Lung microvascular endothelial cell (primary cell): ENCODE results near the gene CCL24. TPM values are rescaled to one million over a fixed set of nuclear protein-coding genes. Genes with fewer than 3 reads are reported as not detected.
"Not testable (repeated sequence)": the region's sequence is repeated elsewhere in the genome, so short reads cannot be mapped to it uniquely, and the experiment has no call there.

Experiments
- DNase-seq, 2 donors: peaks; one replicate each; pipeline versions ENCODE4 v3.0.0 to v3.0.0-alpha.2; 2010; ENCODE audit warnings: low read depth in 2 of 2
- total RNA-seq: library from RNA; depleted of rRNA; stranded (reverse); fragments of >200 nt; gene quantifications from 2 replicates; pipeline ENCODE4 v1.2.1, GENCODE V29; 2014

The CCL24 gene
- total RNA-seq: not detected in 2 replicates

- DNase-seq: no peak
These were observed at the start of gene CCL24 for GRCh38 chr7:75813781-75814236. CCL24 (minus strand) TSS chr7:75813806; CDS start chr7:75813715, 91 bp downstream.

GRCh38 chr7:75861636-75862035 lies 48.0 kb upstream of the CCL24 start:
- DNase-seq: no peak

GRCh38 chr7:75858410-75858809 lies 44.8 kb upstream of the CCL24 start:
- DNase-seq: no peak

GRCh38 chr7:75856536-75856935 lies 42.9 kb upstream of the CCL24 start:
- no peak for DNase-seq

GRCh38 chr7:75854813-75855345 lies 41.3 kb upstream of the CCL24 start:
- DNase-seq: not testable (repeated sequence)

- no peak for DNase-seq
These were observed 40.6 kb upstream of the CCL24 start for GRCh38 chr7:75854233-75854632.

- DNase-seq: no peak
These were observed 36.6 kb upstream of the CCL24 start for GRCh38 chr7:75850235-75850634.

GRCh38 chr7:75849573-75849972 lies 36.0 kb upstream of the CCL24 start:
- DNase-seq: no peak

- DNase-seq: no peak
These were observed 34.1 kb upstream of the CCL24 start for GRCh38 chr7:75847707-75848106.

- not testable (repeated sequence) for DNase-seq
These were observed 31.5 kb upstream of the CCL24 start for GRCh38 chr7:75845132-75845531.

- no peak for DNase-seq
These were observed 30.6 kb upstream of the CCL24 start for GRCh38 chr7:75844158-75844557.

GRCh38 chr7:75843613-75844116 lies 30.1 kb upstream of the CCL24 start:
- no peak for DNase-seq

- peak; percentile 73 to 90 for DNase-seq
These were observed 29.3 kb upstream of the CCL24 start for GRCh38 chr7:75842836-75843446.

- no peak for DNase-seq
These were observed 26.4 kb upstream of the CCL24 start for GRCh38 chr7:75840029-75840428.

GRCh38 chr7:75838281-75838930 lies 24.8 kb upstream of the CCL24 start:
- not testable (repeated sequence) for DNase-seq

GRCh38 chr7:75836798-75837197 lies 23.2 kb upstream of the CCL24 start:
- no peak for DNase-seq

- no peak for DNase-seq
These were observed 22.2 kb upstream of the CCL24 start for GRCh38 chr7:75835688-75836285.

- peak in 1 of 2 donors; percentile 17 for DNase-seq
These were observed 20.1 kb upstream of the CCL24 start for GRCh38 chr7:75833662-75834061.

- no peak for DNase-seq
These were observed 17.4 kb upstream of the CCL24 start for GRCh38 chr7:75830978-75831377.

GRCh38 chr7:75829656-75830055 lies 16.1 kb upstream of the CCL24 start:
- peak in 1 of 2 donors; percentile 86 for DNase-seq

- no peak for DNase-seq
These were observed 9.7 kb upstream of the CCL24 start for GRCh38 chr7:75823198-75823910.

GRCh38 chr7:75820688-75821087 lies 7.1 kb upstream of the CCL24 start:
- DNase-seq: no peak
